Activated CD8-positive, alpha-beta memory T cell treated with anti-CD3 and anti-CD28 coated beads, Interleukin-2, amount 50 U/mL, for 24 hours (primary cell): Measurements from ENCODE around the gene KCNQ2.

Experiments
- DNase-seq: peaks from one replicate; pipeline ENCODE4 v3.0.0-alpha.2; 2020; ENCODE audit errors: extremely low read depth

The KCNQ2 gene

GRCh38 chr20:63501818-63502670 is 29.6 kb upstream of the KCNQ2 start:
- DNase-seq: no peak

GRCh38 chr20:63500902-63501817 is 28.7 kb upstream of the KCNQ2 start:
- no peak for DNase-seq

GRCh38 chr20:63500151-63500901 is 27.9 kb upstream of the KCNQ2 start:
- no peak for DNase-seq

DNA sequence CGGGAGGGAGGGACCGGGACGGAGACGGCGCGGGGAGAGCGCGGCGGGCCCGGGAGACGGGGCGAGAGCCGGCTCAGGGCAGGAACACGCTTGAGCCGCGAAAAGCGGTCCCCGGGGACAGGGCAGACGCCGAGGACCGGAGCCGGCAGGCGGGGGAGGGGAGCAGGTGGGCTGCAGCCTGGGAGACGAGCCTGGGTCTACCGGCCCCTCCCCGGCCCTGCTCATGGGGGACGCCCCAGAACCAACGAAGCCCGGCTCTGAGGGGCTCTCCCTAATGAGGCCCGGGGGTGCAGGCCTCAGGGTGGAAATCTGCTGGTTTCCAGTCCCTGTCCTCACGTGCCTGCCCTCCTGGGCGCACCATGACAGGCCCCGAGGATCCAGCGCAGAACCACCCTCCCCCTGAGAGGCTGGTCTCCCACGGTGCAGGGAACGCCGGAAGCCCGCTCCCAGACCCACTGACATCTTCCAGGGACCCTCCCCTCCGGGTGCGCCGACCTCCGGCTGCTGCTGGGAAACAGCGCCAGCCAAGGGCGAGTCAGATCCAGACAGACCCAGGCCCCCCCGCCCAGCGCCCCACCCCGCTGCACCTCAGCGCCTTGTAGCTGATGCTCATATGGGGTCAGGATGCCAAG is 27.0 kb upstream of the KCNQ2 start:
- no peak for DNase-seq

GRCh38 chr20:63498960-63499337 is 26.5 kb upstream of the KCNQ2 start, which contains the start of gene EEF1A2:
Gene EEF1A2 (minus strand): TSS chr20:63499083. CDS start chr20:63497763, 1,320 bp downstream.
- no peak for DNase-seq

DNA sequence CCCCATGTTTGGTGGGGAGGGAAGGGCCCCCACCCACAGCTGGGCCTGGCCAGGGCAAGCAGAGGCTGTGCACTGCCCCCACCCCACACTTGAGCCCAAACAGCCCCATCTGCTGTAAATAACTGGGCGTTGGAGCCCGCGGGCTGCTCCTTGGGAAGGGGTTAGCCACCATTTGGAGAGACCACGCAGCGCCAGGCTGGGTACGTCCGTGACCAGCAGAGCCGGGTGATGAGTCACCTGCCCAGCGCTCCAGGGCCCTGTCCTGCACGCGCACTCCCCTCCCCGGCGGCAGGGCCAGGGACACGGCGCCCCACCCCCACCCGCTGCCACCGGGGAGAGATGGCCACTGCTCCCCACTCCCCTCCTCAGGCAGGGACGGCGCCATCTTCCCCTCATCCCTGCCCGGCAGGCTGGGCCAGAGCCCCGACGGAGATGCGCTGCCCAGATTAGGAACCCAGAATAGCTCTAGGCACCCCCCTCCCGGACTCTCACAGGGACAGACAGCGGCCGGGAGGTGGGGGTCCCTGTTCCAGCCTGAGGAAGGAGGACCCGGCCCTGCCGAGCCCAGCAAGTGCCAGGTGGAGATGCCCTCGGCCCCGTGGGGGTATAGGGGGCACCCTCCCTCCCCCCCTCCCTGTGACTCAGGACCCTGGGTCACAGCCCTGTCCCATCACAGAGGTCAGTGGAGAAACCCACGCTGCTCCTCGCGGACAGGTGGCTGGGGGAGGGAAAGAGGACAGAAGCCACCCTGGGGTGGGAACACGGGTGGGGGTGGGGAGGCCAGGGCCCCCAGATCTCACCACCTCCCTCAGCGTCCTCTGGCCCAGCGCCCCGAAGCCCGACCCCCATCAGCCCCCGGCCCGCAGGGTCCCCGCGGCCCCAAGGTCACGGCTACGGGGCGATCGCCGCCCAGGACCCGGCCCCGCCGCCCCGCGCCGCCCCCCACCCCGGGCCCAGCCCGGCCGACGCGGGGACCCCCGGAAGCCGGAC is 25.8 kb upstream of the KCNQ2 start:
- no peak for DNase-seq

DNA sequence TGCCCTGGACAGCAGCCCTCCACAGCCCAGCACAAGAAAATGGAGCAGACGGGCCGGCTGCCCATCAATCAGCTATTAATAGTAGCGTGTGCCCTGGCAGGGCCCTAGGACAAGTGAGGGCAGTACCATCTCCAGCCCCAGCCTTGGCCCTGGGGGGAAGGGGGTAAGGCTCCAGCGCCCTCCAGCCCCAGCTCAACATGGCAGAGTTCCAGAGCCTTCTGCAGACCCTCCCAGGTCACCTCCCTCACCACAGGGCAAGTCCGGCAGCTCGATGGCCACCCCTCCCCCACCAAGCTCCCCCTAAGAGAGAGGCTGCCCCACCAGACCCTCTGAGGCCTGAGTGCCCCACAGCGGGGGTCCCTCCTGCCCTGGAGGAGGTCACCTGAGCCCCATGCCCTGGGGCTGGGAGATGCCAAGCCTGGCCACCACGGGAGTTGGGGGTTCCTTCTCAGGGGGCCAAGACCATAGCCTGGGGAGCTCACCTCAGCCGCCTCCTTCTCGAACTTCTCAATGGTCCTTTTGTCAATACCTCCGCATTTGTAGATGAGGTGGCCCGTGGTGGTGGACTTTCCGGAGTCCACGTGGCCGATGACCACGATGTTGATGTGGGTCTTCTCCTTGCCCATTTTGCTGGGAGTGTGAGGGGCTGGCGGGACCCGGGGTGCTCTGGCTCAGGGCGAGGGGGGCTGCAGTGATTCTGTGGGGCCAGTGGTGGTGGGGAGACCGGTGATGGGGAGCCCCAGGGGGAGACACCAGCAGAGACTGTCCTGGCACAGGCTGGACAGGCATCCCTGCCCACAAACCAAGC is 24.9 kb upstream of the KCNQ2 start:
- DNase-seq: no peak

GRCh38 chr20:63496596-63497120 is 24.2 kb upstream of the KCNQ2 start:
- DNase-seq: no peak

DNA sequence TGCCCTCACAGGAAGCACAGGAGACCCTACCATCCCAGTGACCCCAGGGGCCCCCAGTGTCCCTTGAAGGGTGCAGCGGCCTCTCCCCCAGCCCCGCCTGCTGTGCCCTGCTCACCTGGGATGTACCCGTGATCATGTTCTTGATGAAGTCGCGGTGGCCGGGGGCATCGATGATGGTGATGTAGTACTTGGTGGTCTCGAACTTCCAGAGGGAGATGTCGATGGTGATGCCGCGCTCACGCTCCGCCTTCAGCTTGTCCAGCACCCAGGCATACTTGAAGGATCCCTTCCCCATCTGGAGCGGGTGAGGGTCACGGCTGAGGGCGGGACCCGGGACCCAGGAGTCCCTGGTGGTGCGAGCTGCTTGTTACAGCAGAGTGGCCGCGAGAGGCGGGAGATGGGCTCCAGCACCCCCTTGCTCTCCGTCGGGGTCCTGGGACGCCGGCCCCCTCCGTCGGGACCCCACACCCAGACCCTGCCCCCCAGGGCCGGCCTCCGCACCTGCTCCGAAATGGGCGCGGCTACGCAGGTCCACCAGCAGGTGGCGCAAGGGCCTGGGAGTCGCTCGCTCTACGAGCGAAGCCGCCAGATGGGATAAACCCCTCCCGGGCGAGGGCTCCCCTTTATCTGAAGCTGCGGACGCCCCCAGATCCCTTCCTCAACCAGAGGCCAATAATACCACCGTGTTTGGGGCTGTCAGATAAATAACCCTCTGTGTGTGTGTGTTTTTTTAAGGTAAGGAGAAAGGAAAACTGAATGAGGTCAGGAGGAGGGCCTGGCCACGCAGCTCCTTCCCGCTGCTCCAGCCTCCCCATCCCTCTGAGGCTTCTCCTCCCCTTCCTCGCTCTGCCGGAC is 23.5 kb upstream of the KCNQ2 start:
- peak; percentile 42 for DNase-seq

- DNase-seq: no peak
Measured at GRCh38 chr20:63495167-63495720, 22.8 kb upstream of the KCNQ2 start.

- no peak for DNase-seq
Measured at GRCh38 chr20:63494420-63495166, 22.1 kb upstream of the KCNQ2 start.

- no peak for DNase-seq
Measured at GRCh38 chr20:63494084-63494419, 21.6 kb upstream of the KCNQ2 start.

DNA sequence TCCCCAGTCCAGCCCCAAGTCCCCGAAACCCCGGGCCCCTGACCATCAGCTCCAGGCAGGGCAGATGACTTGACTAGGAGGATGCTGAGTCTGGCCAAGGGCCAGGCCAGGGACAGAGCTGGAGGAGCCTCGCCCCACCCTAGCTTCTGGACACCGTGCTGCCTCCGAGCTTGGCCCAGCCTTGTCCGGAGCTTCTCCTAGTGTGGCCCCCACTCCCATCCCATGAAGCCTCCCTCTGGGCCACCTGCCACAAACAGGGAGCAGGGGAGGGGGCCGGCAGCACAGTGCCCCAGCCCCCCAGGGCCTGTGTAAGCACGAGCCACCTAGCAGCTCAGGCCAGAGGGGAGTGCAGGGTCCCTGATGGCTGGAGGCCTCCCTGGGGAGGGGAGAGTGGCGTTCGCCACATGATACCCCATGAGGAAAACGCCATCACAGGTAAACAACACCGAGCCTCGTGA is 21.1 kb upstream of the KCNQ2 start:
- no peak for DNase-seq

DNA sequence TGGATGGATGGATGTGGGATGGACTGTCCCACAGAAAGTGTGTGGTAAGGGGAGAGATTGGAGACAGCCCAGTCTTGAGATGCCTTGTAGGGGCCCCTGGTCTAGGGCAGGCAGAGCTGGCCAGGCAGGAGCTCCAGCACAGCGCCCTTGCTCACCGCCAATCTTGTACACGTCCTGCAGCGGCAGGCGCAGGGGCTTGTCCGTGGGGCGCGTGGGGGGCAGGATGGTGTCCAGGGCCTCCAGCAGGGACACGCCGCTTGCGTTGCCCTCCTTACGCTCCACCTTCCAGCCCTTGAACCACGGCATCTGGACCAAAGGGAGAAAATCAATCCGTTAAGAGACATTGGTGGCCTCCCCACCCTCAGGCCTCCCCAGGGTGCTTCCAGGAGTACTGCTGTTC is 20.5 kb upstream of the KCNQ2 start:
- DNase-seq: no peak

DNA sequence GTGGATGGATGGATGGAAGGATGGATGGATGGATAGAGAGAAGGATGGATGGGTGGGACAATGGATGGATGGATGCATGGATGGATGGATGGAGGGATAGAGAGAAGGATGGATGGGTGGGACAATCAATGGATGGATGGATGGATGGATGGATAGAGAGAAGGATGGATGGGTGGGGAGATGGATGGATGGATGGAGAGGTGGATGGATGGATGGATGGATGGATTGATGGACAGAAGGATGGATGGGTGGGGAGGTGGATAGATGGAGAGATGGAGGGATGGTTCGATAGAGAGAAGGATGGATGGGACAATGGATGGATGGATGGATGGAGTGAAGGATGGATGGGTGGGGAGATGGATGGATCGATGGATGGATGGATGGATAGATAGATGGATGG is 20.1 kb upstream of the KCNQ2 start:
- DNase-seq: no peak

DNA sequence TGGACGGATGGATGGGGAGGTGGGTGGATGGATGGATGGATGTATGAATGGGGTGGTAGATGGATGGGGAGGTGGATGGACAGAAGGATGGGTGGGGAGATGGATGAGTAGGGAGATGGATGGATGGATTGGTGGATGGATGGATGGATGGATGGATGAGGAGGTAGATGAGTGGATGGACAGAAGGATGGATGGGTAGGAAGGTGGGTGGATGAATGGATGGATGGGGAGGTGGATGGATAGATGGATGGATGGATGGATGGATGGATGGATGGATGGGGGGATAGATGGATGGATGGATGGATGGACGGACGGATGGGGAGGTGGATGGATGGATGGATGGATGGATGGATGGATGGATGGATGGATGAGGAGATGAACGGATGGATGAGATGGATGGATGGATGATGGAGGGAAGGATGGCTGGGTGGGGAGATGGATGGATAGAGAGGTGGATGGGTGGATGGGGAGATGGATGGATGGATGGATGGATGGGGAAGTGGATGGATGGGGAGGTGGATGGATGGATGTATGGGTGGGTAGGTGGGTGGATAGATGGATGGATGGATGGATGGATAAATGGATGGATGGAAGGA is 19.3 kb upstream of the KCNQ2 start:
- no peak for DNase-seq

DNA sequence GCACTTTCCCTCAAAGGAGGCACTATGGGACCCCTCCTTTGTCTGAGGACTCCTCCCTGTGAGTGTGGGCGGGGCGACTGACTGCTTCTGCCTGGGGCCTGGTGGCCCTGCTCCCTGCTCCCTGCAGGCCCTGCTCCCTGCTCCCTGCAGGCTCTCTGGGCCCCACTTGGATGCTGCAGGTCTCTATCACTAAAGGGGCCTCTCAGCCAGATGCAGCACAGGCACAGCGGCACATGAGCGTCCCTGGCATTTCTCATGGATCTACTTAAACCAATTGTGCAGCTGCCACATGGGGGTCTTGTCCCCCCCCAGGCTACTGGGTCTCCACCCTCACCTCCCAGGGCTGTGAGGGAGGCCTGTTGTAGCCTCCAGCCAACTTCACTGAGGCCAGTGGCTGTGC is 18.6 kb upstream of the KCNQ2 start:
- no peak for DNase-seq
